ENCODE measurements around the gene DTD1.

DNA sequence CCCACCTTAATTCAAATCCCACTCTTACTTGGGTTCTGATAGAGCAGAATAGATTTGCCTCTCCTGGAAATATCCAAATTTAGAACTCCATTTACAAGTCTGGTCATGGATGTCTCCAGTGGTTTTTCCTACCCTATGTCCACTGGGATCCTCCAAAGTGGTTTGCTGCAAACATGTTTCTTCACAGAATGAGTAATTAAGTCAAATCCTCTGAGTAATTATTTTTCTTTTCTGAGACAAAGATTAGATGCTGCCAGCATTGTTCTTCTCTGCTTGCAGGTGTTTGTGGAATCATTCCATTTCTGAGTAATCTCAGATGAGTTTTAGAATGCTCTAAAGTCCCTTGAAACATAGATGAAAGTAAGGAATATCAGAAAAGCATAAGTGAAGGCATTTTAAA, 21.9 kb downstream of the DTD1 start:
- TF ChIP-seq, protein P1, sequence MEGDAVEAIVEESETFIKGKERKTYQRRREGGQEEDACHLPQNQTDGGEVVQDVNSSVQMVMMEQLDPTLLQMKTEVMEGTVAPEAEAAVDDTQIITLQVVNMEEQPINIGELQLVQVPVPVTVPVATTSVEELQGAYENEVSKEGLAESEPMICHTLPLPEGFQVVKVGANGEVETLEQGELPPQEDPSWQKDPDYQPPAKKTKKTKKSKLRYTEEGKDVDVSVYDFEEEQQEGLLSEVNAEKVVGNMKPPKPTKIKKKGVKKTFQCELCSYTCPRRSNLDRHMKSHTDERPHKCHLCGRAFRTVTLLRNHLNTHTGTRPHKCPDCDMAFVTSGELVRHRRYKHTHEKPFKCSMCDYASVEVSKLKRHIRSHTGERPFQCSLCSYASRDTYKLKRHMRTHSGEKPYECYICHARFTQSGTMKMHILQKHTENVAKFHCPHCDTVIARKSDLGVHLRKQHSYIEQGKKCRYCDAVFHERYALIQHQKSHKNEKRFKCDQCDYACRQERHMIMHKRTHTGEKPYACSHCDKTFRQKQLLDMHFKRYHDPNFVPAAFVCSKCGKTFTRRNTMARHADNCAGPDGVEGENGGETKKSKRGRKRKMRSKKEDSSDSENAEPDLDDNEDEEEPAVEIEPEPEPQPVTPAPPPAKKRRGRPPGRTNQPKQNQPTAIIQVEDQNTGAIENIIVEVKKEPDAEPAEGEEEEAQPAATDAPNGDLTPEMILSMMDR (IDR thresholded peaks at IDR 0.05; ENCODE audit: insufficient read depth, low read depth, low read length) = no peak
- no peak for TF ChIP-seq EZH2 (IDR thresholded peaks at IDR 0.05; ENCODE audit: insufficient read depth, low read length)

Data from astrocyte (in vitro differentiated cells and primary cell).